ENCODE measurements around the gene BRIX1.

GRCh38 chr5:34968258-34968657 is 52.7 kb downstream of the BRIX1 start:
- TF ChIP-seq CTCF (IDR thresholded peaks at IDR 0.05; ENCODE audit: low read depth, low read length), result no peak
- no peak for TF ChIP-seq MAX (IDR thresholded peaks at IDR 0.05; ENCODE audit: low read depth, low read length)
- no peak for TF ChIP-seq POLR2A (IDR thresholded peaks at IDR 0.05; ENCODE audit: extremely low read depth, insufficient read length)
- TF ChIP-seq MYC (IDR thresholded peaks at IDR 0.05; ENCODE audit: low read depth, low read length), result no peak
